D721Med (cell line): ENCODE results near the gene PLEKHA5.

Source experiments
- DNase-seq: peaks from one replicate; pipeline ENCODE4 v3.0.0; 2011; ENCODE audit warnings: low spot score; ENCODE audit not compliant: insufficient read length
- FAIRE-seq: peaks from 2 replicates; lab custom pipeline; 2011; peaks lifted over from hg19 to GRCh38; lab: Jason Lieb, UNC
- TF ChIP-seq, protein P1 (sequence below): IDR thresholded peaks from 2 replicates; pipeline ENCODE4 v1.5.1; 2012; ENCODE audit warnings: mild to moderate bottlenecking, control low read depth; ENCODE audit not compliant: insufficient read depth; ENCODE audit errors: missing control alignments

The PLEKHA5 gene

DNA sequence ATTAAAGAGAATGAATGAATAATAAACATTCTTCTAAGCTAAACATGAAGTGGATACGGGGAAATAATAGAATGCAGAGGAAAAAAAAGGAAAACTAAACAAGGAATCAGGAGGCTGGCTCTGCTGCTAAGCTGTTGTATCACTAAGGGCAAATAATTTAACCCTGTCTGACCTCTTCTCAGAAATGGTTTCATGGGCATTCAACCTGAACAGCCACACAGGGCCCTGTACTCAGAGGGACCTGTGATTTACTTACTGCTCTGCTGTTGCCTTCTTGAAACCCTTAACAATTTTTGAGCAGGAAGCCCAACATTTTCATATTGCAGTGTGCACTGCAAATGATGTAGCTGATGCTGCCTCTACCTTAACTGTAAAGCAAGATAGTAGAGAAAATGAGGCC, 14.2 kb upstream of the PLEKHA5 start:
- TF ChIP-seq, protein P1, sequence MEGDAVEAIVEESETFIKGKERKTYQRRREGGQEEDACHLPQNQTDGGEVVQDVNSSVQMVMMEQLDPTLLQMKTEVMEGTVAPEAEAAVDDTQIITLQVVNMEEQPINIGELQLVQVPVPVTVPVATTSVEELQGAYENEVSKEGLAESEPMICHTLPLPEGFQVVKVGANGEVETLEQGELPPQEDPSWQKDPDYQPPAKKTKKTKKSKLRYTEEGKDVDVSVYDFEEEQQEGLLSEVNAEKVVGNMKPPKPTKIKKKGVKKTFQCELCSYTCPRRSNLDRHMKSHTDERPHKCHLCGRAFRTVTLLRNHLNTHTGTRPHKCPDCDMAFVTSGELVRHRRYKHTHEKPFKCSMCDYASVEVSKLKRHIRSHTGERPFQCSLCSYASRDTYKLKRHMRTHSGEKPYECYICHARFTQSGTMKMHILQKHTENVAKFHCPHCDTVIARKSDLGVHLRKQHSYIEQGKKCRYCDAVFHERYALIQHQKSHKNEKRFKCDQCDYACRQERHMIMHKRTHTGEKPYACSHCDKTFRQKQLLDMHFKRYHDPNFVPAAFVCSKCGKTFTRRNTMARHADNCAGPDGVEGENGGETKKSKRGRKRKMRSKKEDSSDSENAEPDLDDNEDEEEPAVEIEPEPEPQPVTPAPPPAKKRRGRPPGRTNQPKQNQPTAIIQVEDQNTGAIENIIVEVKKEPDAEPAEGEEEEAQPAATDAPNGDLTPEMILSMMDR = no peak
- DNase-seq = no peak
- FAIRE-seq = no peak

DNA sequence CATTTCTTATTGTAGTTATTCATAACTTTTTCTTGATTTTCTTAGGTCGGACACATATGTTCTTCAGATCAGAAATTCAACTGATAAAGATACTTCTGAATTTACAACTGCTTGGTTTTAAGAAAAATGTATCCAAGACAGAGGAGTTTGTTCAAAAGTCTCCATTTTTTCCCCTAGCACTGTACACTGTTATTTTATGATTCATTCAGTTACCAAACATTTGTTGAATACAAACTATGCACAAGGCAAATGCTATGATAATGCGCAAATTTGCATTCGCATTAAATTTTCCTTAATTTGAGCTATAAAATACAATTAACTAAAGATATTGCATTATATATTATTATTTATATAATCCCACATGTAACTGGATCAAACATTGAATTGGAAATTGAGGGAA, 10.1 kb upstream of the PLEKHA5 start:
- DNase-seq = no peak
- TF ChIP-seq, protein P1 = no peak
- FAIRE-seq = no peak

DNA sequence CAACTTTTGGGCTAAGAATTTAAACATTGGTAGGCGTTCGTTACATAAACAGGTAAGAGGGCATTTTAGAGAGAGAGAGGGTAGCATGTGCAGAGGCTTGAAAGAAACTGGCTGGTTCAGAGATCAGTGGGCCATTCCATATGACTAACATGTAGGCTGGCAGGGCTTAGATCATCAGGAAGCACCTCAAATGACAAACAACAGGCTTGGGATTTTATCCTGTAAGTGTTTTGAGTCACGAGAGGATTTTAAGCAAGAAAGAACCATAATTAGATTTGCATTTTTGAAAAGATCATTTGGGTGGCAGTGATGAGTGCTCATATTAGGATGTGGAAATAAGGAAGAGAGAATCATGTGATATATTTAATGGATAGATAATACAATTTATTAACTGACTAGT, 8.7 kb upstream of the PLEKHA5 start:
- no peak for FAIRE-seq
- TF ChIP-seq, protein P1 = no peak
- DNase-seq = no peak

DNA sequence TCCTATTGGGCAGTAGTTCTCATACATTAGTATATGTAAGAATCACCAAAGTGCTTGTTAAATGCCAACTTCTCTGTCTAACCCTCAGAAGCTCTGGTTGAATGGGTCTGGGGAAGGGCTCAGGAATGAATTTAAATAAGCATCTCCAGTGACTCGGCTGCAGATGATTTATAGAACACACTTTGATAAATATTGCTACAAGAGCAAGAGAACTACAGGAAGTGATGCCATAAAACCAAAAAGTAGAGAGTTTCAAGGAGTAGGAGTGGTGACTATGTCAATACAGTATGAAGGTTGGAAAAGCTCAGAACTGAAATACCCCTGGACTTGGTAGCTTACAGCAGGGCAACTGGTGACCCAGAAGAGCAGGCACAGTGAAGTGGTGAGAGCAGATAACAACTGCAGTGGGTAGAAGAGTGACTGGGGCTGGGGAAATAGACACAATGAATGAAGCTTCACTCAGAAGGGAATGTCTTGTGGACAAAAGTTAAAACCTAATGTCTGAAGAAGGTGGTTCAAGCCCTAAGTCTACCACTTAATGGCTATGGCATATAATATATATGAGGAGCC, 8.0 kb upstream of the PLEKHA5 start:
- TF ChIP-seq, protein P1 = no peak
- no peak for DNase-seq
- no peak for FAIRE-seq

DNA sequence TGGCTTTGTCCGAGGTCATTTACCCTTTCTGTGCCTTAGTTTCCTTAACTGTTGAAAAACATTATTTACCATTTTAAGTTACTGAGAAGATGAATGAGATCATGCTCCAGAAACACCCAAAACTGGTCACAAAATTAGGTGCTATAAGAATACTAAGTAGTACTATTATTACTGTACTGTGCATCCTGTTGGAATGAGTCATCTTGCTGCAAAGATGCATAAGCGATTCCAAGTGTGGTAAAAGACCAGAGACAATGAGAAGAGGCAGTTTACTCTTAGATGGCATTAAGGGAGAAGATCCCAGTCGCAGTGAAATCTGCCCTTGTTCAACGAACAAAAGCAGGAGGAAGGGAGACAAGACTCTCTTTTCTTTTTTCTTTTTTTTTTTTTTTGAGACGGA, 4.2 kb upstream of the PLEKHA5 start:
- FAIRE-seq (no peak), DNase-seq (no peak)
- TF ChIP-seq, protein P1 = no peak

DNA sequence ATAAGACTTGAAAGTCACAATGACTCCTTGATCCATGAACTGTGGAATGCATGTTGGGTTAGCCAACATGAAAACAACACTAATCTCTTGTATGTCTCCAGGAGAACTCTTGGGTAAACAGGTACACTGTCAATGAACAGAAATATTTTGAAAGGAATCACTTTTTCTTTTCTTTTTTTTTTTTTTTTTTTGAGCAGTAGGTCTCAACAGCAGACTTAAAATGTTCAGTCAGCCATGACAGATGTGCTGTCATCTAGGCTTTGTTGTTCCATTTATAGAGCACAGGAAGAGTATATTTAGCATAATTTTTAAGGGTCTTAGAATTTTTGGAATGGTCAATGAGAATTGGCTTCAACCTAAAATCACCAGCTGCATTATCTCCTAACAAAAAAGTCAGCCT, 2.3 kb upstream of the PLEKHA5 start:
- no peak for DNase-seq
- FAIRE-seq = no peak
- TF ChIP-seq, protein P1 = no peak

DNA sequence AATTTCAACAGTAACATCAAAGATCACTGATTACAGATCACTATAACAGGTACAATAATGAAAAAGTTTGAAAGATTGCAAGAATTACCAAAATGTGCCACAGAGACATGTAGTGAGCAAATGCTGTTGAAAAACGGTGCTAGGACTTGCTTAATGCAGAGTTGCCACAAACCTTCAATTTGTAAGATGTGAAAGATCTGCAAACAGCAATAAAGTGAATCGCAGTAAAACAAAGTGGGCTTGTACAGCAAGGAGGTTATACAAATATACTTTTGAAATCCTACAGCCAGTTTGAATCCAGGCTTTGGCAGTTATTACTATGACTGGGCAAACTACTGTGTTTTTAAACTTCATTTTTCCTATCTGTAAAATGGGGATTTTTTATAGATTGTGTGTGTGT, 1.0 kb upstream of the PLEKHA5 start:
- TF ChIP-seq, protein P1 = no peak
- FAIRE-seq = no peak
- no peak for DNase-seq
